HG03342 (cell line): Measurements from ENCODE around the gene PHLDB2.

Experiments
- ATAC-seq: cut with Tn5 transposase; IDR thresholded peaks from one replicate; pipeline ENCODE4 v1.9.1; 2021; ENCODE audit warnings: mild to moderate bottlenecking, moderate library complexity; ENCODE audit not compliant: unreplicated experiment

PHLDB2 gene

GRCh38 chr3:111874177-111874820 lies 15.2 kb downstream of the PHLDB2 start:
- ATAC-seq = no peak

GRCh38 chr3:111881480-111881879 lies 22.4 kb downstream of the PHLDB2 start:
- ATAC-seq = no peak

DNA sequence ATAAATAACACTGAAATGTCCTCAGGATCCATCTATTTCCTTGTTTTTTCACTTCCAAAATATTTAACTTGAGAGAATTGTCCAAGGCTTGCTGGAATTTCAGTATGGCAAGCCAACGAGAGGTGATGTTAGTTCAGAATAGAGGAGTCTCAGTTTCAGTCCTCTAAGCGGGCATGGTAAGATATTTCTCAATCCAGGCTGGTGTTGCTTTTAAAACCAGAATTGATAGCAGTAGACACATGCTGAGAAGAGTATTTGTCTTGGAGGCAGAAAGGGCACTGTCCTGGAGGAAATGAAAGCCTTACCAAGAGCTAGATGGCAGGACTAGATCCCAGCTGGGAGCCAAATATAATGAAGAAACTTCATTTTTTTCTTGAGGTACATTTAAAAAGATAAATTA lies 23.1 kb downstream of the PHLDB2 start:
- no peak for ATAC-seq

DNA sequence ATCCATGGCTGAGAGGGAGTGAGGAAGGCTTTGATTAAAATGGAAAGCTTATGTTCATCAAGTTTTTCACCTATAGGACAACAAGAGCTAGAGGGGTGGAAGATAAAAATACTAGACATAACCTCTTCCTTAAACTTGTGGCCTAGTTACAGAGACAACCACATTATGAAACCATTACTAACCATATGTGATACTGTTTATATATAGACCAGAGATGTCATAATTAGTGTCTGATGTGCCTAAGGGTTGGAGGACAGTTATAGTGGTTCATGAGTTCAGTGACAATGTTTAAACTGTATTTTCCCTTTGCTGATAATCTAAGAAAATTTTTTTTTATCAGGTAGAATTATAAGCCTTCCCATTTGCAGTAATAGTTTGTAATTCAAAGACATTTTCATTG lies 23.7 kb downstream of the PHLDB2 start:
- peak; percentile 99 for ATAC-seq

DNA sequence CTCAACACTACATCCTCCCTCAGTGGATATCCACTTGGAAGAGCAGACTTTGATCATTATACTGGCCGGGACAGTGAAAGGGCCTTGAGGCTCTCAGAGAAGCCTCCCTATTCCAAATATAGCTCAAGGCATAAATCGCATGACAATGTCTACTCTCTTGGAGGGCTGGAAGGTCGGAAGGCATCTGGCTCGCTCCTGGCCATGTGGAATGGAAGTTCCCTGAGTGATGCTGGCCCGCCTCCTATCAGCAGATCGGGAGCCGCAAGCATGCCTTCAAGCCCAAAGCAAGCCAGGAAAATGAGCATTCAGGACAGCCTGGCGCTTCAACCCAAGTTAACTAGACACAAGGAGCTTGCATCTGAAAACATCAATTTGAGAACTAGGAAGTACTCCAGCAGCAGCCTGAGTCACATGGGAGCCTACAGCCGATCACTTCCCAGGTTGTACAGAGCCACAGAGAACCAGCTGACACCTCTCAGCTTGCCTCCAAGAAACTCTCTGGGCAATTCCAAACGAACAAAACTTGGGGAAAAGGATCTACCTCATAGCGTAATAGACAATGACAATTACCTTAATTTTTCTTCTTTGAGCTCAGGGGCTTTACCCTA lies 25.4 kb downstream of the PHLDB2 start:
- ATAC-seq = no peak

GRCh38 chr3:111885578-111885977 lies 26.5 kb downstream of the PHLDB2 start:
- no peak for ATAC-seq

DNA sequence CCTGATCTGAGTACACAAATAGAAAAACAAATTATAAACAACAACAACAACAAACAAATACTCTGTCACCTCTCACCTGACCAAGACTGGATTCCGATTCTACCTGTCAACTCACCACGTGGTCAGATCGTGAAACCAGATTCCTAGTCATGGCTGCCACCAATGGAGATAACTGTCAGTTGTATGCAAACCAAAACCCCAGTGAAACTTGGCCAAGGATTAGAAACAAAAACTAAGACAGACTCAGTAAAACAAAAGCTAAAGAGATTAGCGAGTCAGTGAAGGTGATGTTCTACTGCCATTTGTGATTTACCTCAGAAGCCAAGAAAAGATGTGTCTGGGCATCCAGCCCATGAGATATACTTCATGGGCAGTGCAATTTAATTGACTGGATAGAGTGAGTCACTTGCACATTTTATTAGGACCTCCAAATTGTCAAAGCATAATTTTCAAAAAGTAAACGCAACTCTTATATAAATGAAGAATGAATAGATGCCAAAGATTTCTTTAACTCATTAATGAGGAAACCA lies 31.1 kb downstream of the PHLDB2 start:
- ATAC-seq = no peak

- ATAC-seq = no peak
Measured at GRCh38 chr3:111892070-111892469, 33.0 kb downstream of the PHLDB2 start.

DNA sequence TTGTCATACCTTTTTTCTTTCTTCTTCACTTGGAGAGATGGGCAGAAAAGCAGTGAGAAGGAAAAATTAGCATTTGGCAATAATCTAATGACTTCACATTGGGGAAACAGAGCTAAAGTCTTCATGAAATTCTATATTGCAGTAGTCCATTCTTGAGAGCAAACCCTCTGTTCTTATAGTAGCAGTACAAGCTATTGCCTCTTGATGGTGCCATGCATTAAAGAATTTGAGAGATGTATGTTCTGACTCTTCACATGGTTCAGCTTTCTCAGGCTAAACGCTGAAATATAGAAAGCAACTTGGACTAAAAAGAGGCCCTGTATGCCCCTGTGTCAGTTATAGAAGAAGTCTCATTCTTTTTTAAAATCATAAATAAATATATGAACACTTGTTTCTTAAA lies 36.0 kb downstream of the PHLDB2 start:
- ATAC-seq = no peak

- ATAC-seq = no peak
Measured at GRCh38 chr3:111899966-111900365, 40.9 kb downstream of the PHLDB2 start.

GRCh38 chr3:111901637-111902036 lies 42.6 kb downstream of the PHLDB2 start:
- no peak for ATAC-seq

- ATAC-seq = no peak
Measured at GRCh38 chr3:111902534-111902933, 43.5 kb downstream of the PHLDB2 start.

- no peak for ATAC-seq
Measured at GRCh38 chr3:111903067-111903511, 44.0 kb downstream of the PHLDB2 start.

- ATAC-seq = no peak
Measured at GRCh38 chr3:111904376-111905241, 45.5 kb downstream of the PHLDB2 start.

- ATAC-seq = no peak
Measured at GRCh38 chr3:111906656-111907055, 47.6 kb downstream of the PHLDB2 start.

DNA sequence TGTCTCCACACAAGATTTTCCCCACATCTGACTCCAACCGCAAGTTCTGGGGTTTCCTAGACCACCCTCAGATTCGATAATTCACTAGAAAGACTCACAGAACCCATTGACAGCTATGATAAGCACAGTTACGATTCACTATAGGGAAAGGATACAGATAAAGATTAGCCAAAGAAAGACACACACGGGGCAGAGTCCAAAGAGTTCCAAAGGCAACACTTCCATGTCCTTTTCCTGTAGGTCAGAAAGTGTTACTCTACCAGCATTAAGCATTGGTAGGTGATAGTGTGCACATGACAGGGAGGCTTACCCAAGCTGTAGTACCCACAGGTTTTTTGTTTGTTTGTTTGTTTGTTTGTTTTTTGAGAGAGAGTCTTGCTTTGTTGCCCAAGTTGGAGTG lies 48.1 kb downstream of the PHLDB2 start:
- ATAC-seq = no peak

GRCh38 chr3:111910806-111911205 lies 51.7 kb downstream of the PHLDB2 start:
- no peak for ATAC-seq

GRCh38 chr3:111911446-111911845 lies 52.4 kb downstream of the PHLDB2 start:
- ATAC-seq = no peak

- ATAC-seq = no peak
Measured at GRCh38 chr3:111913163-111913763, 54.2 kb downstream of the PHLDB2 start.

- no peak for ATAC-seq
Measured at GRCh38 chr3:111915905-111916304, 56.8 kb downstream of the PHLDB2 start.

DNA sequence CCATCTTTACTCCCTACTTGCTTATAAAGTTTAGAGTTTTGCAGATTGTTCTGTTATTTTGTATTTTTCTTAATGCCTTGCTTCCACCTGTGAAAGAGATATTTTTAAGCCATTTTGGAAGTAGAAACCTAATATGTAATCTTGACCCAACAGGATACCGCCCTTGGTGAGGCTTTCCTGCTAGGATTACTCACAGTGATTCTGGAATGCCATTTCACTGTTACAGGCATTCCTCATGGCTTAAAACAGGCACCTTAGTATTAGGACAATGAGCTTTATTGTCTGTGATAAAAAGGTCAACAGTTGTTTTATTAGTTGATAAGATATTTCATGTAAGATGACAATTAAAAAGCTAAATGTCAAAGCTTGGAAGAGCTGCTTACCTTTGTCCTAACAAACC lies 58.2 kb downstream of the PHLDB2 start:
- no peak for ATAC-seq
